HG02588 (cell line): ENCODE measurements around the gene RFTN2.
A peak's percentile ranks its signal among the peaks of the same experiment; 100 is the strongest.
"Not testable (repeated sequence)": the region's sequence is repeated elsewhere in the genome, so short reads cannot be mapped to it uniquely, and the experiment has no call there.

Experiments used
- ATAC-seq: cut with Tn5 transposase; IDR thresholded peaks from one replicate; pipeline ENCODE4 v1.9.1; 2021; ENCODE audit warnings: mild to moderate bottlenecking, moderate library complexity; ENCODE audit not compliant: unreplicated experiment

The RFTN2 gene

GRCh38 chr2:197675711-197676188 is 363 bp upstream of the RFTN2 start:
- ATAC-seq, result no peak

GRCh38 chr2:197674591-197674990 is 796 bp downstream of the RFTN2 start:
- ATAC-seq, result no peak

- no peak for ATAC-seq
Observed at GRCh38 chr2:197674060-197674459, 1.3 kb downstream of the RFTN2 start.

DNA sequence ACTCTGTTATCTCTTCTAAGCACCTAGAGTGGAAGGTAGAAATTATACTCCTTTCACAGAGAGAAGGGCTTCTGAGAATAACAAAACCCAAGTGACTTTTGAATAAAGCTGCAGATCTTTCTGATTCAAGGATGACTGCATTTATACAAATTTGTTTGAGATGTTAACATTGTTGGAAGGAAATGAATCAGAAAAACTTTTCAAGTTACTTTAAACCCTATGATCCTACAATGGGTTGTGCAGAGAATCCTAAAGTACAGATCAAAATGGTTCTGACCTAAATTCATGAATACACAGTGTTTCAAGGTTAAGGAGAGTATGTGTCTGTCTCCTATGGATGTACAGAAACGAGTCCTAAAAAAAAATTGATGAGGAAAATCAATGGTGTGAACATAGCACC is 1.8 kb downstream of the RFTN2 start:
- no peak for ATAC-seq

DNA sequence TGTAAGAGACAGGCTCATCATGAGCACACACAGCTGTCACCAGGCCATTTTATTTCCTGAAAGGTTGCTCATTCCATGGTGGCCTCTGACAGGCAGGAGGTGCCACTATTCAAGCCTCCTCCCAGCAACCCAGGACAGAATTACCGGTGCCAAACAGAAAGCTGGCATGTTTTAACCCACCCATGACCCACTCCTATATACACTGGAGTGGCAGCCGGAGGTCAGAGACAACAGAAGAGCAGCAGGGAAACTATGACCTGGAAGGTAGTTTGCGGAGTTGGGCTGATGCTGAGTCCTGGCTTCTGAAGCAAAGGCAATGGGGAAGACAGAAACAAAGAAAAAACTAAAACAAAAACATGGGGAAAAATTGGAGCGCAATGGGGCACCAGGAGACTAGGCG is 2.3 kb downstream of the RFTN2 start:
- no peak for ATAC-seq

GRCh38 chr2:197672371-197672893 is 3.0 kb downstream of the RFTN2 start:
- ATAC-seq, result no peak

DNA sequence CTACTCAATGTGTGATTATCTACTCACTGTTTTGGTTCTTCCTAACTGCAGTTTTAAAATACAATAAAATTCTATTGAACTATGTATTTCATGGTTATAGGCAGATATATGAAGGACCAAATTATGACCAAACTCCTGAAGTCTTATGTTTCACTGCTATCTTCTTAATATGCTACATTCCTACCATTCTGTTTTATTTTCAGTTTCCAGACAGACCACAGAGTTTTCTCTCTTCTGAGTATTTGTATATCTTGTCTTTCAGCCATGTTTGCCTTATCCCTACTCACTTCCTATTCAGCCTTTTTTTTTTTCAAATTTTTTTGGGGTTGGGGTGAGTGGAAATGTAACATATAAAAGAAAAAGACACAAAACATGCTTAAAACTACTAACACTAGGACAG is 6.3 kb downstream of the RFTN2 start:
- no peak for ATAC-seq

GRCh38 chr2:197668296-197668695 is 7.1 kb downstream of the RFTN2 start:
- ATAC-seq, result no peak

DNA sequence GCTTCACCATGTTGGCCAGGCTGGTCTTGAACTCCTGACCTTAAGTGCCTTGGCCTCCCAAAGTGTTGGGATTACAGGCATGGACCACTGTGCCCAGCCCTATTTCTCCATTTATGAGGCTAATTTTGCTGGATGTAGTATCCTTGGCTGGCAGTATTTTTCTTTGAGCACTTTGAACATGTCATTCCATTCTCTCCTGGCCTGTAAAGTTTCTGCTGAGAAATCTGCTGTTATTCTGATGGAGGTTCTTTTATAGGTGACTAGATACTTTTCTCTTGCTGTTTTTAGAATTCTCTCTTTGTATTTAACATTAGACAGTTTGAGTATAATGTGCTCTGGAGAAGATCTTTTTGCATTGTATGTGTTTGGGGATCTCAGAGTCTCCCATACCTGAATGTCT is 9.1 kb downstream of the RFTN2 start:
- ATAC-seq, result no peak

DNA sequence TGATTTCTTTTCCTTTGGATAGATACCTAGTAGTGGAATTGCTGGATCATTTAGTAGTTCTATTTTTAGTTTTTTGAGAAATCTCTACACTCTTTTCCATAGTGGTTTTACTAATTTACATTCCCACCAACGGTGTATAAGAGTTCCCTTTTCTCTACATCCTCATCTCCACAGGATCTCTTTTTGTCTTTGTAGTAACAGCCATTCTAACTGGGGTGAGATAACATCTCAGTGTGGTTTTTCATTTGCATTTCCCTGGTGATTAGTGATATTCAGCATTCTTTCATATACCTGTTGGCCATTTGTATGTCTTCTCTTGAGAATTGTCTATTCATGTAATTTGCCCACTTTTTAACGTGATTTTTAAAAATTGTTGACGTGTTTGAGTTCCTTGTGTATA is 13.8 kb downstream of the RFTN2 start:
- no peak for ATAC-seq

- no peak for ATAC-seq
Observed at GRCh38 chr2:197657562-197657961, 17.8 kb downstream of the RFTN2 start.

DNA sequence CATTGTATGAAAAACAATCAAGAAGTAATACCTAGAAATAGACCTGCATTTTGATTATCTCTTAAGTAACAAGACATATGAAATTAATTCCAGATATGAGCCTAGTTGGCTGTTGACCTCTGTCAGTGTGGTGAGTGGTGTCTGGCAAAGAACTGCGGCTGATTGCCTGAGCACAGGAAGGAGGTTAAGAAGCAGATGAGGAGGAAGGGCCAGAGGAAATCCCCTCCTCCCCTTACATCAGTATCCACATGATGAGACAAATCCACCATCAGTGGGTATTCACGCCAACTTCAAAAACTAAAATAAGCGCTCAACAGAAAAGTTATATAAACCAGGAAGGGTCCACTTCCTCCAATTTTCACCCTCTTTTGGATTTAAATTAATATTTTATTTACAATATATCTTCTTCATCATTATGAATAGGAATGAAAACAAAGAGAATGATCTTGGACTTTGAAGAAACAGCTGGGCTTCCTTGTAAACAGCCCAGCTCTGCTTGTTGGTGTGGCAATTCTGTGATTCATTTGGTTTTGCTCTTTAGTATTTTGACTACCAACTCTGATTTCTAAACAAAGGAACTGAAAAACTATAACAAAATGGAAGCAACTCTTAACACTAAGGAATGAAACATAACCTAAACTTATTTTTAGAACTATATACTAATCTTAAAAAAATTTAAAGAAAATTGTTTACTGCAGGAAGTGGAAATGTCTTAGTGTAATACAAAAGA is 27.3 kb downstream of the RFTN2 start:
- no peak for ATAC-seq

DNA sequence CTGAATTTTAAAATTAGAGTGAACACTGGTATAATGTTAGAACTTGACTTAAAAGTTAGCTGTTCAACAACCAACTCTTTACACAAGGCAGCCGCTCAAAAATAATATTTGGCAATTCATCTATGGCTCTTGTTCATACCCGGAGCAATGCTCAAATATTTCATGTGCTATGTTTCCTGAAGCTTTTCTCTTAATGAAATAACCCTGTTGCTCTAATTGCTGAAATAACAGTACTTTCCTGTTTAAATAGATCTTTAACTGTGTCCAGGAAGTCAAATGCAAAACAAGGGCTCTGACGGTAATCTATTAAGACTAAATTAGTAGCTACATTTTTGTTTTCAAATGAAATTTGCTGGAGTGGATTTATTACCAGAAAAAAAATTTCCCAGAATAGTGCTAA is 33.7 kb downstream of the RFTN2 start:
- ATAC-seq, result no peak

GRCh38 chr2:197640571-197641122 is 34.7 kb downstream of the RFTN2 start:
- ATAC-seq, result not testable (repeated sequence)

GRCh38 chr2:197633109-197633657 is 42.2 kb downstream of the RFTN2 start:
- ATAC-seq, result no peak

- peak; percentile 74 for ATAC-seq
Observed at GRCh38 chr2:197628043-197628500, 47.3 kb downstream of the RFTN2 start.

- no peak for ATAC-seq
Observed at GRCh38 chr2:197626965-197627625, 48.3 kb downstream of the RFTN2 start.

GRCh38 chr2:197620133-197620532 is 55.3 kb downstream of the RFTN2 start:
- ATAC-seq, result no peak

DNA sequence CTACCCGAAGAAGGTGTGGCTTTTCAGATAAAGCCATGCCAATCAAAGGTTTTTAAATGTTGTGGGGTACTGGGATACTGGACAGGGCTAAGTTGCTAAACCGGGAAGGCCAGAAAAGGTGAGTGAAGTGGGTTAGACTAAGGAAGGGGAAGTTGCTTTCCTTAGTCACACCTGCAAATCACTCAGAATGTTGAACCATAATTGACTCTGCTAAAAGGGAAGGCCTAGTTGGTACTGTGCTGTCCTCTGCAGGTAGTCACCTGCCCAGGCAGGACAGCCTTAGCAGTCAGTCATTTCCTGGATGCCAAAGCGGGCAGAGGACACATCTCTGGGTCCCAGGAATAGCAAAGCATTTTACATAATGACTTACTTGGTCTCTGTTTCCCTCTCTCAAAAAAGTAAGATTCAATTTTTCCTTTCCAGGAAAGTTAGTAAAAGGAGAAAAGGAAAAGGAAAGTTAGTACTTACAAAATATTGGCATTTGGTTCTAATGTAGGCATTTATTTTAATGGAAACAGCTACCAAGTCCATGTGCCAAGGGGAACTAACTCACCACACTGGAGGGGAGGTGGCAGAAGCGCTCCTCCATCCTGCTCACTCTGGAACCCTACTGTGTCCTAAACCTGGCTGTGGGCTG is 60.3 kb downstream of the RFTN2 start:
- no peak for ATAC-seq

GRCh38 chr2:197614532-197614931 is 60.9 kb downstream of the RFTN2 start:
- no peak for ATAC-seq

GRCh38 chr2:197613509-197613987 is 61.8 kb downstream of the RFTN2 start:
- ATAC-seq, result no peak
